Loucy (cell line): ENCODE measurements around the gene RERE.

Source experiments
- H2AFZ ChIP-seq: fragments of 200-600 bp; sonication (generic); 2 replicates; pipeline ENCODE4 v1.6.0; 2016; ENCODE audit warnings: antibody characterized with exemption, mild to moderate bottlenecking, low read length, moderate library complexity
- H3F3A ChIP-seq: fragments of 200-600 bp; 2 replicates; pipeline ENCODE4 v1.6.0; 2016; ENCODE audit warnings: antibody characterized with exemption, low read depth, mild to moderate bottlenecking
- H3K27me3 ChIP-seq: fragments of 200-600 bp; sonication (generic); 2 replicates; pipeline ENCODE4 v1.6.1; 2014; ENCODE audit warnings: low read length, mild to moderate bottlenecking; ENCODE audit not compliant: insufficient read depth, poor library complexity, severe bottlenecking
- H3K36me3 ChIP-seq: fragments of 200-600 bp; sonication (generic); 2 replicates; pipeline ENCODE4 v1.6.1; 2016; ENCODE audit warnings: low read length; ENCODE audit not compliant: insufficient read depth
- H3K4me1 ChIP-seq: fragments of 200-600 bp; sonication (generic); 2 replicates; pipeline ENCODE4 v1.5.1; 2014; ENCODE audit warnings: low read length, mild to moderate bottlenecking; ENCODE audit not compliant: insufficient read depth, poor library complexity, severe bottlenecking
- H3K4me2 ChIP-seq: fragments of 200-600 bp; sonication (generic); 2 replicates; pipeline ENCODE4 v1.6.0; 2014; ENCODE audit warnings: antibody characterized with exemption, low read length, low read depth, mild to moderate bottlenecking; ENCODE audit not compliant: poor library complexity, severe bottlenecking
- H3K4me3 ChIP-seq: fragments of 200-600 bp; sonication (generic); 2 replicates; pipeline ENCODE4 v1.5.1; 2014; ENCODE audit warnings: low read length, mild to moderate bottlenecking, mixed read lengths; ENCODE audit not compliant: poor library complexity, severe bottlenecking
- H3K79me2 ChIP-seq: fragments of 200-600 bp; sonication (generic); 2 replicates; pipeline ENCODE4 v1.6.1; 2014; ENCODE audit warnings: low read length; ENCODE audit not compliant: insufficient read depth
- H3K9ac ChIP-seq: fragments of 200-600 bp; sonication (generic); 2 replicates; pipeline ENCODE4 v1.6.0; 2014; ENCODE audit warnings: mild to moderate bottlenecking, low read depth, low read length, moderate library complexity; ENCODE audit not compliant: poor library complexity, severe bottlenecking
- H3K9me2 ChIP-seq: fragments of 200-600 bp; sonication (generic); replicated peaks from 2 replicates; pipeline ENCODE4 v1.6.1; 2016; ENCODE audit warnings: low read depth, low read length, mixed read lengths
- H3K9me3 ChIP-seq: fragments of 200-600 bp; sonication (generic); 2 replicates; pipeline ENCODE4 v1.6.1; 2014; ENCODE audit warnings: mild to moderate bottlenecking, antibody characterized with exemption, low read length, low read depth; ENCODE audit not compliant: insufficient read depth
- H4K20me1 ChIP-seq: fragments of 200-600 bp; sonication (generic); 2 replicates; pipeline ENCODE4 v1.6.0; 2014; ENCODE audit warnings: antibody characterized with exemption, low read length, mild to moderate bottlenecking; ENCODE audit not compliant: insufficient read depth, poor library complexity, severe bottlenecking
- EZH2phosphoT487 ChIP-seq: fragments of 200-600 bp; IDR thresholded peaks from 2 replicates; pipeline ENCODE4 v1.6.1; 2018; ENCODE audit warnings: antibody characterized with exemption, mild to moderate bottlenecking, moderate library complexity, borderline replicate concordance
- TF ChIP-seq, protein P1 (sequence below): fragments of 200-600 bp; sonication (generic); conservative IDR thresholded peaks from 2 replicates; pipeline ENCODE4 v1.5.1; 2014; ENCODE audit warnings: mild to moderate bottlenecking, antibody characterized with exemption, low read length

The RERE gene

DNA sequence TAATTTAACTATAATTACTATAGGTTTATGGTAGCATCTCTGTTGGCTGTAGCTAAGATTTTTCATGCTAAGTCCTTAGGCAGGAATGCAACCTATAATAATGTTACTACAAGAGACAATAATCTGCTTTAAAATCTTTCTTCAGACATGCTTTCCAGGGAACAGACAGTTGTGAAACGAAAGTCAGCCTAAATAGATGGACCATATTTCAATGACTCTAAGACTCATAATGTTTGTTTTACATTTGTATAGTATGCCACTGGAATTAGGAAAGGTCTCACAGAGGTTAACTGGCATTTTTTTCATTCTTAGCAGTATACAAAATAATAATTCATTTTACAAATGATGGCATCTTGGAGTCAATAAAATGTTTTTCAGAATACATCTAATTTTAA lies 8.1 kb downstream of the RERE start:
- Histone ChIP-seq H3K9me3 (no peaks in the 10 kb centered on the region), H3K79me2 (peaks cover 91% of the 10 kb centered on the region), H3K4me1 (peaks cover 32% of the 10 kb centered on the region), H3K9me2 (no peaks in the 10 kb centered on the region), H3K9ac (no peak overlapping the region), H3K4me3 (no peak overlapping the region), H3K4me2 (no peak overlapping the region), H4K20me1 (peaks cover 47% of the 10 kb centered on the region), H3F3A (no peaks in the 10 kb centered on the region), H3K36me3 (no peaks in the 10 kb centered on the region), H2AFZ (no peak overlapping the region), H3K27me3 (no peaks in the 10 kb centered on the region)
- TF ChIP-seq, protein P1, sequence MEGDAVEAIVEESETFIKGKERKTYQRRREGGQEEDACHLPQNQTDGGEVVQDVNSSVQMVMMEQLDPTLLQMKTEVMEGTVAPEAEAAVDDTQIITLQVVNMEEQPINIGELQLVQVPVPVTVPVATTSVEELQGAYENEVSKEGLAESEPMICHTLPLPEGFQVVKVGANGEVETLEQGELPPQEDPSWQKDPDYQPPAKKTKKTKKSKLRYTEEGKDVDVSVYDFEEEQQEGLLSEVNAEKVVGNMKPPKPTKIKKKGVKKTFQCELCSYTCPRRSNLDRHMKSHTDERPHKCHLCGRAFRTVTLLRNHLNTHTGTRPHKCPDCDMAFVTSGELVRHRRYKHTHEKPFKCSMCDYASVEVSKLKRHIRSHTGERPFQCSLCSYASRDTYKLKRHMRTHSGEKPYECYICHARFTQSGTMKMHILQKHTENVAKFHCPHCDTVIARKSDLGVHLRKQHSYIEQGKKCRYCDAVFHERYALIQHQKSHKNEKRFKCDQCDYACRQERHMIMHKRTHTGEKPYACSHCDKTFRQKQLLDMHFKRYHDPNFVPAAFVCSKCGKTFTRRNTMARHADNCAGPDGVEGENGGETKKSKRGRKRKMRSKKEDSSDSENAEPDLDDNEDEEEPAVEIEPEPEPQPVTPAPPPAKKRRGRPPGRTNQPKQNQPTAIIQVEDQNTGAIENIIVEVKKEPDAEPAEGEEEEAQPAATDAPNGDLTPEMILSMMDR = no peak
- TF ChIP-seq EZH2phosphoT487 = no peak

DNA sequence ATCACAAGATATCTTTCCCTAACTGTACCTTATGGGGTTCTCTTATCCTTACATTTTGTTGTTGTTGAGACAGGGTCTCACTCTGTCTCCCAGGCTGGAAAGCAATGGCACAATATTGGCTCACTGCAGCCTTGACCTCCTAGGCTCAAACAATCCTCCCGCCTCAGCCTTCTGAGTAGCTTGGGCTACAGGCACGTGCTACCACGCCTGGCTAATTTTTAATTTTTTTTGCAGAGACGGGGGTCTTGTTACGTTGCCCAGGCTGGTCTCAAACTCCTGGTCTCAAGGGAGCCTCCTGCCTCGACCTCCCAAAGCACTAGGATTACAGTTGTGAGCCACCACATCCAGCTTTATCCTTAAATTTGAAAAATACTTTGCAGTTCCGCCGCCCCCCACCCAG lies 10.4 kb downstream of the RERE start:
- Histone ChIP-seq H3K4me3 (no peak overlapping the region), H3K4me1 (peaks cover 14% of the 10 kb centered on the region), H3K4me2 (no peak overlapping the region), H3K79me2 (peaks cover 90% of the 10 kb centered on the region), H3K27me3 (no peaks in the 10 kb centered on the region), H3K36me3 (no peaks in the 10 kb centered on the region), H4K20me1 (peaks cover 34% of the 10 kb centered on the region), H3F3A (no peaks in the 10 kb centered on the region), H3K9me3 (no peaks in the 10 kb centered on the region), H2AFZ (no peak overlapping the region), H3K9me2 (no peaks in the 10 kb centered on the region), H3K9ac (no peak overlapping the region)
- TF ChIP-seq, protein P1 = no peak
- no peak for TF ChIP-seq EZH2phosphoT487

DNA sequence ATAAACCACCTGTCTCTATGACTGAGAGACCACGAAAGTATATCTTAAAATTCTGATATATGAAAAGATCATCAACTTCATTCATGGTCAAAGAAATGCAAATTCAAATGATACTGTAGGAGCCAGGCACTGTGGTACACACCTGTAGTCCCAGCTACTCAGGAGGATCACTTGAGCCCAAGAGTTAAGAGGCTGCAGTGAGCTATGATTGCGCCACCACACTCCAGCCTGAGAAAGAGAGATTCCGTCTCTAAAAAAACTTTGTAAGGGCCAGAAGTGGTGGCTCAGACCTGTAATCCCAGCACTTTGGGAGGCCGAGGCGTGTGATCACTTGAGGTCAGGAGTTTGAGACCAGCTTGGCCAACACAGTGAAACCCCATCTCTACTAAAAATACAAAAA lies 17.0 kb downstream of the RERE start:
- H3K79me2 ChIP-seq = peaks cover 74% of the 10 kb centered on the region; the same call in 1 of the 2 replicates
- no peaks in the 10 kb centered on the region for H3K9me3 ChIP-seq
- no peak overlapping the region for H3K9ac ChIP-seq
- H2AFZ ChIP-seq = no peak overlapping the region
- peaks cover 8% of the 10 kb centered on the region for H4K20me1 ChIP-seq
- no peaks in the 10 kb centered on the region for H3K27me3 ChIP-seq
- no peak for TF ChIP-seq EZH2phosphoT487
- TF ChIP-seq, protein P1 = no peak
- H3K4me1 ChIP-seq = peaks cover 14% of the 10 kb centered on the region
- 0 out of 2 replicates have a peak, but pooled peaks cover under 1% of the 10 kb centered on the region for H3K36me3 ChIP-seq
- no peak overlapping the region for H3K4me3 ChIP-seq
- H3K4me2 ChIP-seq = no peak overlapping the region
- no peaks in the 10 kb centered on the region for H3F3A ChIP-seq
- H3K9me2 ChIP-seq = no peaks in the 10 kb centered on the region
